ENCODE data around the gene PPT1.

Gene PPT1

DNA sequence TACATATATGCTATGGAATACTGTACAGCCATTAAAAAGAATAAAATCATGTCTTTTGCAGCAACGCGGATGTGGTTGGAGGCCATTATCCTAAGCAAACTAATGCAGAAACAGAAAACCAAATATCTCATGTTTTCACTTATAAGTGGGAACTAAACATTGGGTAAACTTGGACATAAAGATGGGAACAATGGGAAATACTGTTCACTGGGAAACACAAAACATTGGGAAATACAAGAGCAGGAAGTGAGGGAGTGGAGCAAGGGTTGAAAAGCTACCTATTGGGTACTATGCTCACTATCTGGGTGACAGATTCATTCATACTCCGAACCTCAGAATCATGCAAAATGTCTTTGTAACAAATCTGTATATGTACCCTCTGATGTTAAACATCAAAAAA is 17.3 kb upstream of the PPT1 start:
- Histone ChIP-seq H3K4me3 (ENCODE audit: low read length) (no peak overlapping the region), H3K36me3 (ENCODE audit: control insufficient read depth, low read depth, low read length) (no peaks in the 10 kb centered on the region), H3K9ac (ENCODE audit: low read length) (no peak overlapping the region), H3K27me3 (ENCODE audit: control insufficient read depth, insufficient read depth, low read length) (no peaks in the 10 kb centered on the region), H3K4me1 (ENCODE audit: control insufficient read depth, low read depth, low read length) (no peaks in the 10 kb centered on the region), H3K9me3 (ENCODE audit: control insufficient read depth, low read depth, low read length) (no peaks in the 10 kb centered on the region), H3K27ac (ENCODE audit: low read length) (no peak overlapping the region)

DNA sequence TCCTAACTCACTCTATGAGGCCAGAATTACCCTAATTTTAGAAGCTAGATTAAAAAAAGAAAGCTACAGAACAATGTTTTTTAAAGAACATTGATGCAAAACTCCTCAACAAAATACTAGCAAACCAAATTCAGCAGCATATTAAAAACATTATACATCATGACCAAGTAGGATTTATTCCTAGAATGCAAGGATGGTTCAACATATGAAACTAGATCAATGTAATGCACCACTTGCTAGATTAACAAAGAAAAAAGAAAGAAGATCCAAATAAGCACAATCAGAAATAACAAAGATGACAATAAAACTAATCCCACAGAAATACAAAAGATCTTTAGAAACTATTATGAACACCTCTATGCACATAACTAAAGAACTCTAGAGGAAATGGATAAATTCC is 13.3 kb upstream of the PPT1 start:
- H3K27me3 ChIP-seq (ENCODE audit: control insufficient read depth, insufficient read depth, low read length) = no peaks in the 10 kb centered on the region
- no peaks in the 10 kb centered on the region for H3K4me1 ChIP-seq (ENCODE audit: control insufficient read depth, low read depth, low read length)
- no peak overlapping the region for H3K4me3 ChIP-seq (ENCODE audit: low read length)
- H3K36me3 ChIP-seq (ENCODE audit: control insufficient read depth, low read depth, low read length) = no peaks in the 10 kb centered on the region
- H3K9ac ChIP-seq (ENCODE audit: low read length) = no peak overlapping the region
- no peaks in the 10 kb centered on the region for H3K9me3 ChIP-seq (ENCODE audit: control insufficient read depth, low read depth, low read length)
- H3K27ac ChIP-seq (ENCODE audit: low read length) = no peak overlapping the region

DNA sequence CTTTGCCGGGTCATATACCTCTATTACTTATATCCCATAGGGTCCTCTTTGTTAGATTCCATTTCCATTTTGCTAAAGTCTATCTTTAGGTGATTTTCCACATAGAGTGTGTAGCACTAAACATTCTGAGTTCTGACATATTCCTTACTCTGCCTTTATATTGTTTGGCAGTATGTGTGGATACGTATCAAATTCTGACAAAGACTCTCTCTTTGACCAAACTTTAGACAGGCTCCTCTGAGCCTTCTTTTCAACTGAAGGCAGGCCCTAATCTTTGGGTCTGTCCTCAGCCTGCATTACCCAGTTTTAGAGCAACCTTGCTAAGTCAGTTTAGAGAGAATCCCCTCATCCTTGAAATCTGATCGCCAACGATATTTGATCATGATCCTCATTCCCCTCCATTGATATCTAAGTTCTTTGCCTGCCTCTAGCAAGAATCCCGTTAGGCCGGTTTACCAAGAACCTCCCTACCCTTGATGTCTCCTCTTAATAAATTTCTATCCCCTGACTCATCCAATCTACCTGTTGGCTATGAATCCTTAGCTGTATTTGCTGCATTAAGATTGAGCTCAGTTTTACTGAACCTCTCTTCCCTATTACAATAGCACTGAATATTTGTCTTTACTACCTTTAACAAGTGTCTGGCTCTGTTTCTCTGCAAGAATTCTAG is 10.4 kb upstream of the PPT1 start:
- Histone ChIP-seq H3K27ac (ENCODE audit: low read length) (no peak overlapping the region), H3K4me3 (ENCODE audit: low read length) (no peak overlapping the region), H3K9me3 (ENCODE audit: control insufficient read depth, low read depth, low read length) (no peaks in the 10 kb centered on the region), H3K4me1 (ENCODE audit: control insufficient read depth, low read depth, low read length) (no peaks in the 10 kb centered on the region), H3K36me3 (ENCODE audit: control insufficient read depth, low read depth, low read length) (no peaks in the 10 kb centered on the region), H3K9ac (ENCODE audit: low read length) (no peak overlapping the region), H3K27me3 (ENCODE audit: control insufficient read depth, insufficient read depth, low read length) (no peaks in the 10 kb centered on the region)

DNA sequence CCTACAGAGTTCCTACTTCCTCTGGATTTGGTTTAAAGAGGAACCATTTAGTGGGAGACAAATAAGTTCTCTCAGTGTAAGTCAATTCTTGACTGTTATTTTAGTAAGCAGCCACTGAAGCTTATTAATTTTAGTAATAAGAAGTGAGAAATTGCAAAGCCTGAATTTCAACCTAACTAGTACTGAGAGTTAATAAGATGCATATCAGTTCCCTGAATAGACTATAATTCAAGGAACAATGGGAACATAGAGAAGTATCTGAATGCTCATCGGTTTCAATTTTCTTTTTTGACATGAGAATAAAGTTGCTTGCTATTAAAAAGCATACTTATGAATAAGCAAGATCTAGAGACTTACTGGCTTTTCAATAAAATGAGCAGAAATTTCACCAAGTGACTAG is 8.0 kb upstream of the PPT1 start:
- Histone ChIP-seq H3K4me1 (ENCODE audit: control insufficient read depth, low read depth, low read length) (no peaks in the 10 kb centered on the region), H3K27me3 (ENCODE audit: control insufficient read depth, insufficient read depth, low read length) (no peaks in the 10 kb centered on the region), H3K4me3 (ENCODE audit: low read length) (no peak overlapping the region), H3K36me3 (ENCODE audit: control insufficient read depth, low read depth, low read length) (no peaks in the 10 kb centered on the region), H3K27ac (ENCODE audit: low read length) (no peak overlapping the region), H3K9ac (ENCODE audit: low read length) (no peak overlapping the region), H3K9me3 (ENCODE audit: control insufficient read depth, low read depth, low read length) (no peaks in the 10 kb centered on the region)

DNA sequence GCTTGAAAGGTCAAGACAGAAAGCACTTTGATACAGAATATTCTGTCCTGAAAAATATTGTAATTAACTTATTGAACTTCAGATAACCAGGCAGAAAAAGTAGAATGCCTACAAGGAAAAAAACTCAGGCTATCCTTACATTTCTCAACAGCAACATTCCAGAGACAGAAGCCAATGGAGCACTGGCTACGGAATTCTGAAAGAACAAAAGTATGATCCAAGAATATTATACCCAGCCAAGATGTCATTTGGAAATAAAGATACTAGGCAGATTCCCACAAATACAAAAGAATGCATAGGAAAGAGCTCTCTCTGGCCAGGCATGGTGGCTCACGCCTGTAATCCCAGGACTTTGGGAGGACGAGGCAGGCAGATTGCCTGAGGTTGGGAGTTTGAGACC is 5.8 kb upstream of the PPT1 start:
- Histone ChIP-seq H3K36me3 (ENCODE audit: control insufficient read depth, low read depth, low read length) (no peaks in the 10 kb centered on the region), H3K4me3 (ENCODE audit: low read length) (no peak overlapping the region), H3K27me3 (ENCODE audit: control insufficient read depth, insufficient read depth, low read length) (no peaks in the 10 kb centered on the region), H3K27ac (ENCODE audit: low read length) (no peak overlapping the region), H3K9ac (ENCODE audit: low read length) (no peak overlapping the region), H3K4me1 (ENCODE audit: control insufficient read depth, low read depth, low read length) (no peaks in the 10 kb centered on the region), H3K9me3 (ENCODE audit: control insufficient read depth, low read depth, low read length) (no peaks in the 10 kb centered on the region)

DNA sequence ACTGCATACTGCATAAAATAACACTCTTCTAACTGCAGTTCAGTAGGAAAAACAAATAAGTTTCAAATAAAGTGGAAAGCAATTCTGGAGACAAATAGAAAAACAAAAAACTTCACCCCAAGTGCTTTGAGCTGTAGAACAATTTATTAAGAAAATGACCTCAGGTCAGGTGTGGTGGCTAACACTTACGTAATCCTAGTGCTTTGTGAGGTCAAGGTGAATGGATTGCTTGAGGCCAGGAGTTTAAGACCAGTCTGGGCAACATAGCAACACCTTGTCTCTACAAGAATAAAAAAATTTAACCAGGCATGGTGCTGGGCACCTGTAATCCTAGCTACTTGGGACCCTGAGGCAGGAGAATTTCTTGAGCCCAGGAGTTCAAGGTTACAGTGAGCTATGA is 5.0 kb upstream of the PPT1 start:
- Histone ChIP-seq H3K27ac (ENCODE audit: low read length) (no peak overlapping the region), H3K4me3 (ENCODE audit: low read length) (no peak overlapping the region), H3K4me1 (ENCODE audit: control insufficient read depth, low read depth, low read length) (peaks cover 4% of the 10 kb centered on the region), H3K9me3 (ENCODE audit: control insufficient read depth, low read depth, low read length) (no peaks in the 10 kb centered on the region), H3K27me3 (ENCODE audit: control insufficient read depth, insufficient read depth, low read length) (no peaks in the 10 kb centered on the region), H3K9ac (ENCODE audit: low read length) (no peak overlapping the region), H3K36me3 (ENCODE audit: control insufficient read depth, low read depth, low read length) (no peaks in the 10 kb centered on the region)

DNA sequence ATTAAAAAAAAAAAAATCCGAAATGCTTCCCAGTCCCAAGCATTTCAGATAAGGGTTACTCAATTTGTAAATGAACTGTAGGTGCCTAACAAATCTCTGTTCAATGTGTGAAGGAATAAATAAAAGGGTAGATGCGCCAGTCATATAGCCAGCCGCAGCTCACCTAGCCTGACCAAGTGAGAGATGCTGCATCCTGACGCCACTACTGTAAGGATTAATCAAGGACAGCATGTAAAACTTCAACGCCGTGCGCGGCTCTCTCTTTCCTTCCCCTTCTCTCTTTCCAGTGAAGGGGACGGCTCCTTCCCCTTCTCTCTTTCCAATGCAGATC is 441 bp downstream of the PPT1 start:
- Histone ChIP-seq H3K4me3 (ENCODE audit: low read length) (peak overlapping the region; percentile 98), H3K27ac (ENCODE audit: low read length) (peak overlapping the region; percentile 47), H3K9ac (ENCODE audit: low read length) (peak overlapping the region; percentile 82), H3K4me1 (ENCODE audit: control insufficient read depth, low read depth, low read length) (peaks cover 11% of the 10 kb centered on the region), H3K27me3 (ENCODE audit: control insufficient read depth, insufficient read depth, low read length) (no peaks in the 10 kb centered on the region), H3K9me3 (ENCODE audit: control insufficient read depth, low read depth, low read length) (no peaks in the 10 kb centered on the region), H3K36me3 (ENCODE audit: control insufficient read depth, low read depth, low read length) (peaks cover 3% of the 10 kb centered on the region)

DNA sequence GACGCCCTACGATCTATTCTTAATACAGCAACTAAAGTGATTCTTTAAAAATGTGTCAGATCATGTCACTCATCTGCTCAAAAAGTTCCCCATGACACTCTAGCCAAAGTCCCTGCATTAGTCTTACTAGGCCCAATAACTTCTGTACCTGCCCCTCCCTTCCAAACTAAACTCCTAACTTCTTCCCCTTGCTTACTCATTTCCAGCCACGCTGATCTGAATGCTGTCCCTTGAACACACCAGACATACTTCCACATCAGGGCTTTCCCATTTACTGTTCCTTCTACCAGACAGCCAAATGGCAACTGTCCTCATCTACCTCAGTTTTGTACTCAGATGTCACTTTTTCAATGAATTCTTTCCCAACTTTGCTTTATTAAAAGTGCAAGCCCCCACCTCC is 1.2 kb downstream of the PPT1 start:
- H3K4me1 ChIP-seq (ENCODE audit: control insufficient read depth, low read depth, low read length) = peaks cover 11% of the 10 kb centered on the region
- H3K4me3 ChIP-seq (ENCODE audit: low read length) = peak overlapping the region; percentile 98
- H3K36me3 ChIP-seq (ENCODE audit: control insufficient read depth, low read depth, low read length) = peaks cover 9% of the 10 kb centered on the region
- H3K9ac ChIP-seq (ENCODE audit: low read length) = no peak overlapping the region
- no peak overlapping the region for H3K27ac ChIP-seq (ENCODE audit: low read length)
- H3K27me3 ChIP-seq (ENCODE audit: control insufficient read depth, insufficient read depth, low read length) = no peaks in the 10 kb centered on the region
- H3K9me3 ChIP-seq (ENCODE audit: control insufficient read depth, low read depth, low read length) = no peaks in the 10 kb centered on the region

DNA sequence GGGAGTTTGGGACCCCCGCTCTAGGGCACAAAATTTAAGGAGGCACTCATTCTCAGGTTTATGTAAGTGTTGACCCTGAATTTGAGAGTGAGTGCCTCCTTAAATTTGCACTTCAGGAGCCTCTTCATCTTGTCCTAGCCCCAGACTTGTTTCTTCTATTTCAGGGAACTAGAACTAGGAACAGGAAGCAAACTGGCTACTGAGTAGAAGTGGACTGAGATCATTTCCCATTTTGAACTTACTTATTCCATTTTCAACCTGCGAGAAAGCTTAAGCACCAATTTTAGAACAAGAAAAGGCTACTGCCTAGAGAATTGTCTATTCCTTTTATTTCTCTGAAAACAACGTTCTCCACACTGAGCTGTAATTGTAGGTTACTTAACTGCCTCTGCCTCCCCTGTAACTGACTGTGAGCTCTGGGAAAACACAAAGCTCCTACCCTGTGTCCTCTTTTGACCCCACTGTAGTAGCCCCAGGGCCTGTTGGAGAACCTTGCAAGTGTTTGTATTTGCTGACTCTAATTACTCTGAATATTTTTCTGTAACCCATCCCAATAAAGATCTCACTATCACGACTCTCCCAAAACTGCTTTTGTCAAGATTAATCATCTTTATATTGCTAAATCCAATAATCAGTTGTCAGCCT is 2.5 kb downstream of the PPT1 start:
- Histone ChIP-seq H3K27ac (ENCODE audit: low read length) (no peak overlapping the region), H3K4me3 (ENCODE audit: low read length) (no peak overlapping the region), H3K9ac (ENCODE audit: low read length) (no peak overlapping the region)

DNA sequence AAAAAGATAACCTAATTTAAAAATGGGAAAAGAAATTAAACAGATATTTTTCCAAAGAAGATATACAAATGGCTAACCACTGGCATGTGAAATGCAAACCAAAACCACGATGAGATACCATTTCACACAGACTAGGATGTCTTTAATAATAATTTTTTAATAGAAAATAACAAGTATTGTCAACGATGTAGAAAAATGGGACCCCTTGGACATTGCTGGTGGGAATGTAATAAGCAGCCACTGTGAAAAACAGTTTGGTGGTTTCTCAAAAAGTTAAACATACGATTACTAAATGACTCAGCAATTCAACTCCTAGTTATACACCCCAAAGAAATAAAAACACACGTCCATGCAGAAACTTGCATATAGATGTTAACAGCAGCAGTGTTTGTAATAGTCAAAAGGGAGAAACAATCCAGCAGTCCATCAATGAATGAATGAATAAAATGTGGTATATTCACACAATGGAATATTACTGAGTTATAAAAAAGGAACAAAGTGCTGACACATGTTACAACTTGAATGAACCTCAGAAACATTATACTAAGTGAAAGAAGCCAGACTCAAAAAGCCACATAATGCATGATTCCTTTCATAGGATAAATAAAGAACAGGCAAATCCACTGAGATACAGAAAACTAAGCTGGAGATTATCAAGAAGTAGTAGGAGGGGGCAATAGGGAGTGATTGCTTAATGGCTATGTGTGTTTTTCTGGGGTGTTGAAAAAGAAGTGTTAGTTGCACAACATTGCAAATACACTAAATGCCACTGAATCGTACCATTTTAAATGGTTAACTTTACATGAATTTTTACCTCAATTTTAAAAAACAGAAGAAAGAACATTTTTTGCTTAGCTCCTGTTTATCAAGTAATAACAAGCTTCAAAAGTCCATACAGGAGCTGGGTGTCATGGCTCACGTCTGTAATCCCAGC is 4.1 kb downstream of the PPT1 start:
- Histone ChIP-seq H3K4me1 (ENCODE audit: control insufficient read depth, low read depth, low read length) (peaks cover 11% of the 10 kb centered on the region), H3K4me3 (ENCODE audit: low read length) (no peak overlapping the region), H3K27me3 (ENCODE audit: control insufficient read depth, insufficient read depth, low read length) (no peaks in the 10 kb centered on the region), H3K36me3 (ENCODE audit: control insufficient read depth, low read depth, low read length) (peaks cover 36% of the 10 kb centered on the region), H3K27ac (ENCODE audit: low read length) (no peak overlapping the region), H3K9me3 (ENCODE audit: control insufficient read depth, low read depth, low read length) (no peaks in the 10 kb centered on the region), H3K9ac (ENCODE audit: low read length) (no peak overlapping the region)

More for the DNA sequence above, 2.5 kb downstream of the PPT1 start:
- peaks cover 20% of the 10 kb centered on the region for H3K36me3 ChIP-seq (ENCODE audit: control insufficient read depth, low read depth, low read length)
- no peaks in the 10 kb centered on the region for H3K9me3 ChIP-seq (ENCODE audit: control insufficient read depth, low read depth, low read length)
- H3K4me1 ChIP-seq (ENCODE audit: control insufficient read depth, low read depth, low read length) = peaks cover 11% of the 10 kb centered on the region
- H3K27me3 ChIP-seq (ENCODE audit: control insufficient read depth, insufficient read depth, low read length) = no peaks in the 10 kb centered on the region

DNA sequence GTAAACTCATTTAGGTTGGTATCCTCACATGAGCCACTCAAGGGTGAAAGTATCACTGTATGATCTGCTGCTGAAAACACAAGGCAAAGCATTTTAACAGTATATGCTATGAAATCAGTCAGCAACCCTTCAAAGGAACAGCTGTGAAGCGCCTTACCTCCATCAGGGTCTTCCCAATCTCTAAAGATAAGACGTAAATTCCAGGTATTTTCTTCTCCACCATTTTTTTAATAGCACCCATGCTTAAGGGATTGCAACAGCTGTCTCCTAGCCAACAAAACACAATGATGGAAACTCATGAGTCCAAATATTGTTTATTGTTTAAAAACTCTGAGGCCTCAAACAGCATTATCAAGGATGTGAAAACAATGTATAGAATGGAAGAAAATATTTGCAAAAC is 4.8 kb downstream of the PPT1 start:
- no peak overlapping the region for H3K27ac ChIP-seq (ENCODE audit: low read length)
- no peak overlapping the region for H3K4me3 ChIP-seq (ENCODE audit: low read length)
- H3K27me3 ChIP-seq (ENCODE audit: control insufficient read depth, insufficient read depth, low read length) = no peaks in the 10 kb centered on the region
- H3K36me3 ChIP-seq (ENCODE audit: control insufficient read depth, low read depth, low read length) = peaks cover 43% of the 10 kb centered on the region
- peaks cover 7% of the 10 kb centered on the region for H3K4me1 ChIP-seq (ENCODE audit: control insufficient read depth, low read depth, low read length)
- H3K9ac ChIP-seq (ENCODE audit: low read length) = no peak overlapping the region
- H3K9me3 ChIP-seq (ENCODE audit: control insufficient read depth, low read depth, low read length) = no peaks in the 10 kb centered on the region
